ENCODE measurements around the gene USP20. TPM values are rescaled to one million over a fixed set of nuclear protein-coding genes. Genes with fewer than 3 reads are reported as not detected.

The USP20 gene
- total and polyA plus RNA-seq, 2 experiments from 2014 or later, result 32.7 to 47.3 TPM

- TF ChIP-seq CTCF (IDR thresholded peaks at IDR 0.05; ENCODE audit: low read depth, low read length), result no peak
- no peak for DNase-seq (ENCODE audit: low read depth in 1 of 2, low spot score in 1 of 2)
Observed at GRCh38 chr9:129921905-129922304, 86.6 kb downstream of the USP20 start.

GRCh38 chr9:129923589-129923988, 88.3 kb downstream of the USP20 start:
- Histone ChIP-seq H3K27ac (no peak overlapping the region), H3K4me3 (no peak overlapping the region), H3K36me3 (peaks cover 6% of the 10 kb centered on the region), H3K4me1 (ENCODE audit: low read depth) (no peaks in the 10 kb centered on the region), H3K9me3 (ENCODE audit: low read depth) (no peaks in the 10 kb centered on the region), H3K27me3 (no peaks in the 10 kb centered on the region)
- no peak for TF ChIP-seq CTCF (IDR thresholded peaks at IDR 0.05; ENCODE audit: low read depth, low read length)
- DNase-seq (ENCODE audit: low read depth in 1 of 2, low spot score in 1 of 2), result no peak

More at GRCh38 chr9:129921905-129922304, 86.6 kb downstream of the USP20 start:
- H3K27ac ChIP-seq, result no peak overlapping the region
- H3K4me3 ChIP-seq, result no peak overlapping the region
- peaks cover 6% of the 10 kb centered on the region for H3K36me3 ChIP-seq
- no peaks in the 10 kb centered on the region for H3K27me3 ChIP-seq
- H3K9me3 ChIP-seq (ENCODE audit: low read depth), result no peaks in the 10 kb centered on the region
- H3K4me1 ChIP-seq (ENCODE audit: low read depth), result no peaks in the 10 kb centered on the region

- H3K9me3 ChIP-seq (ENCODE audit: low read depth), result no peaks in the 10 kb centered on the region
- H3K4me3 ChIP-seq, result no peak overlapping the region
Observed at GRCh38 chr9:129929496-129930125, 94.4 kb downstream of the USP20 start.

GRCh38 chr9:129930743-129931142, 95.5 kb downstream of the USP20 start:
- no peaks in the 10 kb centered on the region for H3K27me3 ChIP-seq

More at GRCh38 chr9:129929496-129930125, 94.4 kb downstream of the USP20 start:
- Histone ChIP-seq H3K4me1 (ENCODE audit: low read depth) (peaks cover 17% of the 10 kb centered on the region), H3K36me3 (peaks cover 6% of the 10 kb centered on the region), H3K27me3 (no peaks in the 10 kb centered on the region), H3K27ac (no peak overlapping the region)
- DNase-seq (ENCODE audit: low read depth in 1 of 2, low spot score in 1 of 2), result no peak
- no peak for TF ChIP-seq CTCF (IDR thresholded peaks at IDR 0.05; ENCODE audit: low read depth, low read length)

More at GRCh38 chr9:129930743-129931142, 95.5 kb downstream of the USP20 start:
- no peak for DNase-seq (ENCODE audit: low read depth in 1 of 2, low spot score in 1 of 2)
- Histone ChIP-seq H3K36me3 (peaks cover 6% of the 10 kb centered on the region), H3K4me3 (no peak overlapping the region), H3K27ac (no peak overlapping the region), H3K4me1 (ENCODE audit: low read depth) (peaks cover 17% of the 10 kb centered on the region), H3K9me3 (ENCODE audit: low read depth) (no peaks in the 10 kb centered on the region)
- TF ChIP-seq CTCF (IDR thresholded peaks at IDR 0.05; ENCODE audit: low read depth, low read length), result no peak

Other genes with a start within 250 kb of the USP20 start
- gene C9orf50, start 214.4 kb upstream of the USP20 start, total RNA-seq, result 1.8 and 2.5 TPM in 2 replicates
- 2.9 and 4.3 TPM in 2 replicates for gene C9orf50, start 214.4 kb upstream of the USP20 start, polyA plus RNA-seq
- gene NTMT1, start 209.3 kb upstream of the USP20 start, total RNA-seq, result 35.2 and 36.1 TPM in 2 replicates
- 77.6 and 86.0 TPM in 2 replicates for gene NTMT1, start 209.3 kb upstream of the USP20 start, polyA plus RNA-seq
- 23.9 and 24.0 TPM in 2 replicates for gene ASB6, start 193.3 kb upstream of the USP20 start, total RNA-seq
- gene ASB6, start 193.3 kb upstream of the USP20 start, polyA plus RNA-seq, result 15.0 and 25.2 TPM in 2 replicates
- 1.6 and 10.2 TPM in 2 replicates for gene PRRX2, start 169.8 kb upstream of the USP20 start, total RNA-seq
- gene PRRX2, start 169.8 kb upstream of the USP20 start, polyA plus RNA-seq, result 3.0 and 9.5 TPM in 2 replicates
- 1.4 and 1.9 TPM in 2 replicates for gene PTGES, start 82.4 kb upstream of the USP20 start, total RNA-seq
- gene PTGES, start 82.4 kb upstream of the USP20 start, polyA plus RNA-seq, result 3.0 and 4.6 TPM in 2 replicates
- gene TOR1B, start 32.3 kb upstream of the USP20 start, total RNA-seq, result 15.5 and 18.0 TPM in 2 replicates
- 12.7 and 16.4 TPM in 2 replicates for gene TOR1B, start 32.3 kb upstream of the USP20 start, polyA plus RNA-seq
- 28.2 and 39.4 TPM in 2 replicates for gene TOR1A, start 11.3 kb upstream of the USP20 start, total RNA-seq
- 33.5 and 35.2 TPM in 2 replicates for gene TOR1A, start 11.3 kb upstream of the USP20 start, polyA plus RNA-seq
- gene C9orf78, start 183 bp upstream of the USP20 start, total RNA-seq, result 31.1 and 66.5 TPM in 2 replicates
- 56.5 and 65.5 TPM in 2 replicates for gene C9orf78, start 183 bp upstream of the USP20 start, polyA plus RNA-seq
- 24.2 and 37.9 TPM in 2 replicates for gene FNBP1, start 207.7 kb downstream of the USP20 start, total RNA-seq
- 20.5 and 23.6 TPM in 2 replicates for gene FNBP1, start 207.7 kb downstream of the USP20 start, polyA plus RNA-seq
- gene GPR107, start 218.4 kb downstream of the USP20 start, total RNA-seq, result 19.7 and 23.9 TPM in 2 replicates
- 12.3 and 15.0 TPM in 2 replicates for gene GPR107, start 218.4 kb downstream of the USP20 start, polyA plus RNA-seq

Data from cardiac muscle cell (in vitro differentiated cells and primary cell).